Stimulated activated CD4-positive, alpha-beta T cell treated with anti-CD3 and anti-CD28 coated beads, Interleukin-1b, Interleukin-23, amount 100 ng/mL, for 4 hours (primary cell): ENCODE results near the gene MTHFD1.
A peak's percentile ranks its signal among the peaks of the same experiment; 100 is the strongest.
"Not testable (repeated sequence)": the region's sequence is repeated elsewhere in the genome, so short reads cannot be mapped to it uniquely, and the experiment has no call there.

Source experiments
- DNase-seq, 2 donors: peaks; one replicate each; pipeline ENCODE4 v3.0.0-alpha.2; 2020; ENCODE audit warnings: low read depth in 2 of 2

MTHFD1 gene

GRCh38 chr14:64387782-64388532 lies at the start of gene MTHFD1:
Gene MTHFD1, plus strand, starts transcription at chr14:64388353. Its CDS starts 75 bp downstream, at chr14:64388428.
- DNase-seq: peak; percentile 95 to 98

DNA sequence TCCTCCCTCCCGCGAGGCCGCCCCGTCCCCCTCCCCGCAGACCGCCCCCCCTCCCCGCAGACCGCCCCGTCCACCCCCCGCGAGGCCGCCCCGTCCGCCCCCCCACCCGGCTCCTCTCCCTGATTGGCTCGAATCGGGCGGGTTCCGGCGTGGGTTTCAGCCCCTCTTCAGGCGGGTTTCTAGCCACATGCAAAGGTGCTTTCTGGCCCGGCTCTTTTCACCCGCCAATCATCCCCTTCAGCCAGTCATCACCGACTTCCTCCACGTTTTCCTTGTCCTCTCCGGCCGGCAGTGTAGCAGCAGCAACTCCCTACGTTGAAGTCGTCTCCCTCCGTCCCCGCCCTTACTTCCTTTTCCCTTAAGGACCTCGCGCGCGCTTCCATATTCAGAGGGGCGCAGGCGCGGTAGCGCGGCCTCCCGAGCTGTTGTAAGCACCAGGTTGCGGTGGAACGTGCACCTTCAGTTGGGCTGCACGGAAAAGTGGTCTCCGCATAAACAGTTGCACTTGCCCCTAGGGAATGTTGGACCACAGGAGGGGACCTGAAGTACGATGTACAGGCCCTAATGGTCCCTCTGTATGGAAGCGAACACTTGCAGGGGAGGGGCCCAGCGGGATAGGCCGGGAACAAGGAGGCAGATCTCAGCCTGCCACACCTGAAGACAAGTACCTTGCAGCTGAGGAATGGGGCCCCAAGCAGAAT lies 49.4 kb upstream of the MTHFD1 start:
- DNase-seq: peak; percentile 70 to 90

DNA sequence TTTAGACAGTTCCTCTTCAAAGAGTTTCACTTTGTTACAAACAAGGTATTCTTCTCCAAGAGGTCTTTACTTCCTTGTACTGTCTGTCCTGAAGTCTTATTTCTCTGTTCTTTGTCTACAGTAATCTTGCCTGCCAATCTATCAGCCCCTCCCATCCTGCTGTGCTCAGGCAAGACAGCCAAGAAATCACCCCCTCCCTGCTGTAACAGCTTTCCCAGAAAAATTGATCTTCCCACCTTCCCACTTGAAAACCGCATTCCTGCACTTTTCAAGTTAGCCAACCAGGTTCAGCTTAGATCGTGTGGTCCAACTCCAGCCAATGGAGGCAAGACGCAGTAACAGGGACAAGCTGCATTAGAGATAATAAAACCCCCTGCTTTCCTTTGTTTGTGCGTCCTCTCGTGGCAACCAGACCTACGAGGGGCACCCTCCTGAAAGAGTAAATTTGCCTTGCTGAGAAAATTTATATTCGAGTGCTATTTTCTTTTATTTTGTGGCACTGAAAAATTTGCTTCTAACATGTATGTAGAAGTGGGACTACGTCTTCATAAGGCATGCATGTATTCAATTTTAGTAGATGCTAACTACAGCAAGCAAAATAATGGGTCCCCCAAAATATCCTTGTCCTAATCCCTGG lies 47.5 kb upstream of the MTHFD1 start:
- no peak for DNase-seq

- DNase-seq: no peak
Measured at GRCh38 chr14:64347748-64348147, 40.4 kb upstream of the MTHFD1 start.

- no peak for DNase-seq
Measured at GRCh38 chr14:64349741-64350490, 38.2 kb upstream of the MTHFD1 start.

- no peak for DNase-seq
Measured at GRCh38 chr14:64363265-64363846, 24.8 kb upstream of the MTHFD1 start.

- no peak for DNase-seq
Measured at GRCh38 chr14:64364907-64365306, 23.2 kb upstream of the MTHFD1 start.

DNA sequence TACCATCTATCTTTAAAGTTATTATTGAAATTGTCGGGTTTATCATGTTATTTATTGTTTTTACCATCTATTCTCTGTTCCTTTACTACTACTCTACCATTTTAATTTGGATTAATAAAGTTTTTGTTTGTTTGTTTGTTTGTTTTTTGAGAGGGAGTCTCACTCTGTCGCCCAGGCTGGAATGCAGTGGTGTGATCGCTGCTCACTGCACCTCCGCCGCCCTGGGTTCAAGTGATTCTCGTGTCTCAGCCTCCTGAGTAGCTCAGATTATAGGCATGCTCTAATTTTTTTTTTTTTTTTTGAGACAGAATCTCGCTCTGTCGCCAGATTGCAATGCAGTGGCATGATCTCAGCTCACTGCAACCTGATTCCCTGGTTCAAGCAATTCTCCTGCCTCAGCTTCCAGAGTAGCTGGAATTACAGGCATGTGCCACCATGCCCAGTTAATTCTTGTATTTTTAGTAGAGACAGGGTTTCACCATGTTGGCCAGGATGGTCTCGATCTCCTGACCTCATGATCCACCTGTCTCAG lies 22.7 kb upstream of the MTHFD1 start:
- DNase-seq: not testable (repeated sequence)

DNA sequence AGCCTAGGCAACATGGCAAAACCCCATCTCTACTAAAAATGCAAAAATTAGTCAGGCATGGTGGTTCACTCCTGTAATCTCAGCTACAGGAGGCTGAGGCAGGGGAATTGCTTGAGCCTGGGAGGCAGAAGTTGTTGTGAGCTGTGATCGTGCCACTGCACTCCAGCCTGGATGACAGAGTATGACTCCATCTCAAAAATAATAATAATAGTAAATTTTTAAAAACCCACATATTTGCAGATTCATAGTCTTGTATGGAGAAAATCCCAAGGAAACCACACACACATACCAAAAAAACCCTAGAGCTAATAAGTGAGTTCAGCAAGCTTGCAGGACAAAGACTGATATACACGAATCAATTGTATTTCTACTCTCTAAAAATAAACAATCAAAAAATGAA lies 19.0 kb upstream of the MTHFD1 start:
- DNase-seq: no peak

- DNase-seq: no peak
Measured at GRCh38 chr14:64387232-64387781, 846 bp upstream of the MTHFD1 start.

DNA sequence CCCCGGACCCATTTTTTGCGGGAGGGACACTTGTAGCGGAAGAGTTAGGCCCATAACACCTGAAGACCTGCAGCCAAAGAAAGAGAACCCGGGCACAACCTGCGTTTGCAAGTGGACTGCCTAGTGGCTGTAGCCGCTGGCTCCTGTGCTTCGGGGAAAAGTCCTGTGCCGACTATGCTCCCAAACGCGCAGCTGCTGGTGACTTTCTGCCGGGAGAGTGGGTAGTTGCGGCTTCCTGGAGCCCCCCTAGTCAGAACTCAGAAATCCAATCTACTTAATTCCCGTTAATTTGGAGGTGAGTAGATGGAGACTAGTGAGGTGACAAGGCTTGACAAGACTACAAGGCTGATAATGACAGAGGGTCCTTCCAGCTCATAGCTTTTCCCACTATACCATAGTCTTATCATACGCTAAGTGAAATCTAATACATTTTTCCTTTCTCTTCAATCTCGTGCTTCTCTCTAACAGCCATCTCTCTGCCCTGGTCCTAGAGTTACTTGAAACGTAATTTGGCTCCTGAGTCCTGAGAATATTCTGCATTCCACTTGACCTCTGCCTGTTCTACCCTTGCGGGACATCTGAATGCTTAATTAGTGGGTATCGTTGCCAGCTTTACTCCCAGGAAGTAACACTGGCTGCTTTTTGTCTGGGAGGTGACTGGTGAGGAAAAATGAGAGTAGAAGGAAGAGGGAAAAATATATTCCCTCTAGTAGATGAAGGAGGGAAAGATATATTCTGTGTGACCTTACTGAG lies 556 bp downstream of the MTHFD1 start:
- DNase-seq: no peak

DNA sequence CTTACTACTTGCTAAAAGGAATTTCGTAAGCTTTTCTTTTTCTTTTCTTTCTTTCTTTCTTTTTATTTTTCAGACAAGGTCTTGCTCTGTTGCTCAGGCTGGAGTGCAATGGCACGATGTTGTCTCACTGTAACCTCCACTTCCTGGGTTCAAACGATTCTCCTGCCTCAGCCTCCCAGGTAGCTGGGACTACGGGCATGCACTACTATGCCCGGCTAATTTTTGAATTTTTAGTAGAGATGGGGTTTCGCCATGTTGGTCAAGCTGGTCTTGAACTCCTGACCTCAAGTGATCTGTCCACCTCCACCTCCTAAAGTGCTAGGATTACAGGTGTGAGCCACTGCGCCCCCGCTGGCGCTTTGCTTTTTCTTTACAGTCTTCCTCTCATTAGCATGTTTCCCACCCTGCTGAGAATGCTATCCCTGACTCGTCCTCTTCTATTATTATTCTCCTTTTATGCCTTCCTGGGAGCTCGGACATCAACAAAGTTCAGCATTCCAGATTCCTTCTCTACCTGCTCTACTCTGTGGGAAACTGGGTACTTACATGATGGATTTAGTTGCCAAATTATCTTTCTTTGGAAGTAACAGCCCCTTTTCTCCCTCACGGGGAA lies 3.1 kb downstream of the MTHFD1 start:
- no peak for DNase-seq

GRCh38 chr14:64391986-64392385 lies 3.8 kb downstream of the MTHFD1 start:
- no peak for DNase-seq

GRCh38 chr14:64393189-64393726 lies 5.1 kb downstream of the MTHFD1 start:
- not testable (repeated sequence) for DNase-seq

- DNase-seq: no peak
Measured at GRCh38 chr14:64394423-64394822, 6.3 kb downstream of the MTHFD1 start.

GRCh38 chr14:64394977-64395633 lies 7.0 kb downstream of the MTHFD1 start:
- no peak for DNase-seq

- no peak for DNase-seq
Measured at GRCh38 chr14:64400829-64401459, 12.8 kb downstream of the MTHFD1 start.

GRCh38 chr14:64401949-64402348 lies 13.8 kb downstream of the MTHFD1 start:
- DNase-seq: no peak

- no peak for DNase-seq
Measured at GRCh38 chr14:64405295-64405694, 17.1 kb downstream of the MTHFD1 start.
